ENCODE results near the gene MTMR4. TPM values are rescaled to one million over a fixed set of nuclear protein-coding genes. Genes with fewer than 3 reads are reported as not detected.
"Not testable (repeated sequence)": the region's sequence is repeated elsewhere in the genome, so short reads cannot be mapped to it uniquely, and the experiment has no call there.

The MTMR4 gene
- 69.4 and 78.1 TPM in 2 replicates for total RNA-seq

- intact Hi-C loops (cut with micrococcal nuclease): loop anchor here (1.0 to 10.0 kb wide), 2 partner anchors 593 to 1191 kb away; partner anchors contain the start of genes PTRH2 and VMP1
Observed at GRCh38 chr17:58513965-58514769, at the start of gene MTMR4. Gene MTMR4 (minus strand): TSS chr17:58514638. CDS start chr17:58514407, 231 bp downstream.

GRCh38 chr17:58560511-58560910 lies 46.1 kb upstream of the MTMR4 start:
- intact Hi-C loops (cut with micrococcal nuclease): no loop called here

GRCh38 chr17:58557981-58558380 lies 43.5 kb upstream of the MTMR4 start:
- intact Hi-C loops (cut with micrococcal nuclease): no loop called here

DNA sequence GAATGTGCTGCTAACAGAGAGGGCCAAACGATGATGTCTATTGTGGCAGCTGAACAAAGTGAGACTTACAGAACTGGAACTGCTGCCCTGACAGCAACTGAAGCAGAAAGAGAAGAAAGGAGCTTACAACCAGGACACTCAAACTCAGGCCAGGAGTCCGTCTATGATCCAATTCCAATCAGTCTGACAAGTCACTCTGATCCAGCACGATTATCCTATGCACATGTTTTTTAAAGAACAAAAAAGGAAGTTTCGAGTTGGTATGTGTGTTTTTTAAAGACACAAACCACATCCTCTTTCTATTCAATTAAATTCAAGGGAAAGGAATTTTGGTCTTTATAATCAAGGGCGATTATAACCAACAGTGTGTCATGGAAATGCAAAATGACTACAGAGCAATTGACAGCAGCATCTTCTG lies 42.4 kb upstream of the MTMR4 start:
- intact Hi-C loops (cut with micrococcal nuclease): no loop called here

- intact Hi-C loops (cut with micrococcal nuclease): not testable (repeated sequence)
Observed at GRCh38 chr17:58555109-58555508, 40.7 kb upstream of the MTMR4 start.

GRCh38 chr17:58541249-58541648 lies 26.8 kb upstream of the MTMR4 start:
- intact Hi-C loops (cut with micrococcal nuclease): no loop called here

DNA sequence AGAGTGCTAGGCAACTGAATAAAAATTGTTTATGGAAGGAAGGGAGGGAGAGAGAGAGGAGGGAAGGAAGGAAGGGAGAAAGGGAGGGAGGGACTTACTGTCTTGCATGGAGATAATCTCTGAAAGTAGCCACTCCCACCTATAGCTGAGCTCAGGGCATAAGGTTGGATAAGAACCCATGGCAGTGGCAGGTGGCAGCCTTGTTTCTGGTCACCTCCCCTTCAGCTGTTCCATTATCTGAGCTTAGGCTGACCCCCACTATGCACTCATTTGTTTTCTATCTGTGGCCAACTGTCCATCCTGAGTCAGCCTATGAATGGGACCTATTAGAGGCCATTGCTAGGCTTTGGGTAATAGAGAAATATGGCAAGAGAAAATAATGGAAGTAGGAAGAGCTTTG lies 25.3 kb upstream of the MTMR4 start:
- intact Hi-C loops (cut with micrococcal nuclease): no loop called here

GRCh38 chr17:58538811-58539409 lies 24.5 kb upstream of the MTMR4 start:
- intact Hi-C loops (cut with micrococcal nuclease): no loop called here

DNA sequence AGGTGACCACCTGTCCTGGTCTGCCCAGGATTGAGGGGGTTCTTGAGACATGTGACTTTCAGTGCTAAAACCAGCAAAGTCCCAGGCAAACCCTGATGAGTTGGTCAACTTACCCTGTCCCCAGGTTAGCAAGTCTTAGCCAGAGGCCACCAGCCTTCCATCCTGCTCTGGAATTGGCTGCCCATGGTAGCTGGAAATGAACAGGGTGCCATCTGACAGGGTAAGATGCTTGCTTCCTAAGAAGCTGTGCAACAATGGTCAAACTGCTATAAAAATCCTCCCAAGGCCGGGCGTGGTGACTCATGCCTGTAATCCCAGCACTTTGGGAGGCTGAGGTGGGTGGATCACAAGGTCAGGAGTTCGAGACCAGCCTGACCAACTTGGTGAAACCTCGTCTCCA lies 22.8 kb upstream of the MTMR4 start:
- intact Hi-C loops (cut with micrococcal nuclease): no loop called here

- intact Hi-C loops (cut with micrococcal nuclease): no loop called here
Observed at GRCh38 chr17:58536542-58536941, 22.1 kb upstream of the MTMR4 start.

DNA sequence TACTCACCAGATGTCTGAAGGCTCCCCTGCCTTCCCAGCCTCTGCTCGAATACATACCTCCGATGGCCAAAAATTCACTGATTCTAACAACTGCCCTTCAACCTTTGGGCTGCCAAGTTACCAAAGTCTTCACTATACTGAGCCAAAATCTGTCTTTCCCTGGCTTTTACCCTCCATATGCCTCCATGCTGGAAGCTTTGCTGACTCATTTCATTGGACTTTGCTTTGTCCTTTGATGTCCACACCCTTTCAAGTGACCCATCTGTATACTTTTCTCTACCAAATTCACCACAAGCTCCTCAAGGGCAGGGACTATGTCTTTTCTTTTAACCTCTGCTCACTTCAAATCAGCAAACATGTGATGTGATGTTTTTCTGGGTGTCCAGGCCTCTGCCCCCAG lies 21.0 kb upstream of the MTMR4 start:
- intact Hi-C loops (cut with micrococcal nuclease): no loop called here

DNA sequence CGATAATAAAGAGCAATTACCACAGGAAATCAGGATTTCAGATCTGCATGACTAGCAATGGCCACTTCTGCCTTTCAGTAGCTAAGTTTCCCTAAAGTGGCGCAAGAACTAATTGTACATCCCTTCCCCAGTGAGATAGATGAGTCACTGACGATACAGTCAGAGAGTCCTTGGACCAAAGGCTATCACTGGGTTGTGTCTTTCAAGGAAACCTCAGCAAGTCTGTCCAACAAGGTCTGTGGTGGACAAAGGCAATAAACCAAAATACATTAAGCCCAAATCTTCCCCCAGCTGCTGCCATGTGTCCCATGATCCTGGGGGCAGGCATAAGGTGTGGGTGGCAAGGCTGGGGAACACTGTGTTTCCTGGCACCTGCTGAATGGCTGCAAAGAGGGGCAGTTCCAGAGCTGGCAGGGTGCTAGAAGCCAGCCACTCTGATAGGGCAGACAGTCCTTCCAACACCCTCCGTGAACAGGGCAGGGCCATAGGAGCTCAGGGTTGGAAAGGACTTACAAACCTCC lies 20.5 kb upstream of the MTMR4 start:
- intact Hi-C loops (cut with micrococcal nuclease): no loop called here

DNA sequence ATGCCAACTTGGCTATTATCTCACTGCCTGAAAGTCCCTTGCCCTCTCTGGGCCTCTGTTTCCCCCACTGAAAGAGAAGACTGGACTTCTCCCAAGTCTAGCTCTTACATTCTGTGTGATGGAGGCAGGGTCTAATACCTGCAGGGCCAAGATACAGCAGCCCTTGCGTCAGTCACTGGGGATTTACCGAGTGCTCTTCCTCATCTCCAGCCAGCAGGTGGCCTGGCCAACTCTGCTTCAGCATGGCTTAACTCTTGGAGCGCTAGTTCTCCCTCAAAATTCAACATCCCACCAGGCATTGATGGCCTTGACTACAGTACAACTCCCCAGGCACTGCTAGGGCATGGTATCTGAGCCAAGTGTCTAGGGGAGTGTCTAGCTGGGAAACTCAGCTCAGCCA lies 19.9 kb upstream of the MTMR4 start:
- intact Hi-C loops (cut with micrococcal nuclease): no loop called here

- intact Hi-C loops (cut with micrococcal nuclease): no loop called here
Observed at GRCh38 chr17:58533616-58534188, 19.3 kb upstream of the MTMR4 start.

DNA sequence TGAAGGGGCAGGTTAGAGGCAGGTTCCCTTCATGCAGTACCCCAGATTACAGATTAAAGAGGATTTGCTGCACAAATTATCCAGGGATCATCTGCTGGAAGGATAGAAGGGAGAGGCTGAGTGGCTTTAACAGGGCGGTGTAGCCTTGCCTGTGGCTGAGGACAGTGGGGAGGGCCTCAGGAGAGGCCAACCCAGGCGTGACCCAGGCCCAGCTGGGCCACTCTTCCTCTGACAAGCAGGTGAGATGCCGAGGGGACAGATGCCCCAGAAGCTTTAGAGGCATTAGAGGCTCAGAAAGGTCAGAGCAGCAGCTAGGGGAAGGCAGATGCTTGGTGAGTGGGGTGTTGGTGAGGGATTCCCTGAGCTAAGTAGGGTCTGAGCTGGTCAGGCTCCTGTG lies 18.1 kb upstream of the MTMR4 start:
- intact Hi-C loops (cut with micrococcal nuclease): loop anchor here (1.0 kb wide), 1 partner anchor 14 kb away; no protein-coding TSS in a partner anchor

DNA sequence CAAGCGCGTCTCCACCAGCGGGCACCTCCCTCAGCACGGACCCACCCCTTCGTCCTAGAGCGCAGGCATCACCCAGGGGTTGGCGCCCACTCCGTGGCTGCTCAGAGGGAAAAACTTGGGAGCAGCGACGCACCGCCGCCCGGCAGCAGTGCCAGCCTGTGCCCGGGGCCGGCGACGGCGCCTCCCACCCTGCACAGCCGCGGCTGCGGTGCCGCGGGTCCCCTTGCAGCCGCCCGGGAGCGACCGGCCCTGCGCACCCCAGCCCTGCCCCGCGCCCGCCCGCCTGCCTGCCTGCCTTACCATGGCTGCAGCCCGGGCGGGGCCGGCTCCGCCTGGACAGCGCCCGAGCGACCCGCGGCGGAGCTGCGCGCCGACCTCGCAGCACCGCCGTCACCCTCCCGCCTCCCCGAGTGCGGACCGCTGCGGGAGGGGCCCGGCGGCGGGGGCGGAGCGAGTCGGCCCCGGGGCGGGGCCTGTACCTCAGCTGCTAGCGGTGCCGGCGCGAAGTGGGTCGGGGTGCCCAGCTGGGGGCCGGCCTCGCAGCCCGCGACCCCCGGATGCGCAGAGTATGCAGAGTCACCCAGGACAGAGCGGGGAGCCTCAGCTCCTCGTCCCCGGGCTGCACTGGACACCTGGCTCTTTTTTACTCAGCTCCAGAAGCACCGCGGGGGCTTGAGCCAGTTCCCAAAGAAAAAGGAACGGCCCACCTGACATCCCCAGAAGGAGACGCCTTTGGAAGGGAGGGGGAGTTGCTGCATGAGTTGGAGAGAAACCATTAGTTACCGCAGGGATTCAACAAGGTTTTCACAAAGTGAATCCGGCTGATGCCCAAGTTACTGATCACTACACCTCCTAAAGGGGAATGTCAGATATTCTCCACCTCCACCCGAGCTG lies 17.5 kb upstream of the MTMR4 start:
- intact Hi-C loops (cut with micrococcal nuclease): loop anchor here (1.0 kb wide), 1 partner anchor 14 kb away; no protein-coding TSS in a partner anchor

GRCh38 chr17:58531122-58531521 lies 16.7 kb upstream of the MTMR4 start:
- intact Hi-C loops (cut with micrococcal nuclease): no loop called here

GRCh38 chr17:58530655-58531054 lies 16.2 kb upstream of the MTMR4 start:
- intact Hi-C loops (cut with micrococcal nuclease): no loop called here

DNA sequence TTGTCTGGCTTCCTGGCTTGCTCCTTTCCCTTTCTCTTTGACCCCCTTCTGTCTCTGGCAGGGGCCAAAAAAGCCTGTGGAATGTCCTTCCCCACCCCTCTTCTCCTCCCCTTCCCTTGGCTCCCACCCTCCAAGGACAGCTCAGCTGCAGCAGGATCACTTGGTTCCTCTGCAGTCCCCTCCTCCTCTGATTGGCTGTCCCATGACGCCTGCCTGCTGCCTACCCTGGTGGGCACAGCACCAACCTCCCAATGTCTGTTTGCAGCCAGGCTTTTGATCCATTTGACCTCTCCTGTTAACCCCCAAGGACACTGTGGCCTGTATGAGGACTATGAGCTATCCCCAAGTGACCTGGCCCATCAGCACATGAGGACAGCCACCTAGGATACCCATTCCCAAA lies 14.8 kb upstream of the MTMR4 start:
- intact Hi-C loops (cut with micrococcal nuclease): no loop called here

DNA sequence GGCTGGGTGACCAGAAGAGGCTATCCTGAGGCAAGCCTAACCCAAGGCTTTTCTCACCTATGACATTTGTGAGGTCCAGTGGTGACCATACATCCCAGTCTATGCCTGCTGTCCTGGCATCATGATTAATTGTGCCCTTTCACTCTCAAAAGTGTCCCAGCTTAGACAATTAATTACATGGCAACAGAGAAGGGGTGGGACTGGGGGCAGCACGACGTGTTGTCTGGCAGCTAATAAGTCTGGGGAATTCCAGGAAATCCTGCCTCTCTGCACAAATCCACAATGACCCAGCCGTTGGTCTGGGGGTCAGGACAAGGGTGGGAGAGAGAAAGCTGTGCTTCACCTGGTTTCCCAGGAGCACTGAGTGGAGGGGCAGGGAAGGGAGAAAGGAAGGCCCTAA lies 14.0 kb upstream of the MTMR4 start:
- intact Hi-C loops (cut with micrococcal nuclease): no loop called here

DNA sequence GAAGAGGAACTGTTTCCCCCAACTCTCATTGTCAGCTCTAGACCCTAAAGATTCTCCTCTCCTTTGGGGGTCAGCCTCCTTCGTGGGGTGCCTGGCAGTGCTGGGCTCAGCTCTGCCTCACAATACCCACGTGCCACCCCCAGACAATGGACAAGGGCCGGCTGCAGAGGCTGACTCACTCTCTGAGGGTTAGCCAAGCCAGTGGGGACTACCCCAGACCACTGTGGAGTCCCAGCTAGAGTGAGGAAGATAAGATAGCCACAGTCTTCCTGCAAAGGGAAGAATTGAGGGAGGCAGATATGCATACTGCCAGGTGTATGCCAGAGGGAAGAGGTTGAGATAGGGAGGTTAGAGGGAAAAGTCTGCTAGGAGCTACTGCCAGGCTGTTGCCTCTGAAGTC lies 13.5 kb upstream of the MTMR4 start:
- intact Hi-C loops (cut with micrococcal nuclease): loop anchor here (1.0 kb wide), 1 partner anchor 10 kb away; no protein-coding TSS in a partner anchor
